GM21515 (cell line): ENCODE results near the gene LPIN3.

Experiments used
- ATAC-seq: cut with Tn5 transposase; IDR thresholded peaks from one replicate; pipeline ENCODE4 v1.9.1; 2021; ENCODE audit not compliant: unreplicated experiment

The LPIN3 gene

DNA sequence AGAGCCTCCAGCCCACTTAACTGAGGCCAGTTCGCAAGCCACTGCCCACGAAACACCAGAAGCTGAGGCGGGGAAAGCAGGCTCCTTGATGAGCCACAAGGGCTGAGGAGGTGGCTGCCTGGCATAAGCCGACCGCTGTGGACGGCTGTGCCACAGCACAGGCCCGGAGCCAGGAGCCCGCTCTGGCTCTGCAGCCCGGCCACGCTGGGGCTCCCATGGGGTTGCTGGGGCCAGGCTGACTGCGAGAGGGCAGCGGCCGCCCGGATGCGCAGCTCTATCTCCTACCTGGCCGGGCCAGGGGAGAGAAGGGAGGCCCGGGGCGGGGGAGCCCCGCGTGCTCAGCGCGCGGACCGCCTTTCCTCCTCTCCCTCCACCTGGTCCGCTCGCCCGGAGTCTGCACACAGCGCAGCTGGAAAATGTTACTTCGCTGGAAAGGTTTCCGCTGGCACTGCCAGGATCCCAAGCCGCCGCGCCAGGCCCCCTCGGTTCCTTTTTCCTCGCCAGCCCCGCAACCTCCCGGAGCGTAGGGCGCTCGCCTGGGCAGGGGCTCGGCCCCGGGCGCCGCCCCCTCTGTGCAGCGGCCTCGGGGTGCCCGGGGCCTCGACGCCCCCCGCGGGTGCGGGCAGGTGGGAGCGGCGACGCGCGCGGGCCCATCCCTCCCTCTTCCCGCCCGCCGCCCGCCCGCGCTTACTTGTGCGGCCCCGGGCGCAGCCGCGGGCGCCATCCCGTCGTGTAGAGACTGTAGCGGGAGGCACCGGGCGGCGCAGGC lies 25.3 kb downstream of the LPIN3 start:
- ATAC-seq, result no peak

DNA sequence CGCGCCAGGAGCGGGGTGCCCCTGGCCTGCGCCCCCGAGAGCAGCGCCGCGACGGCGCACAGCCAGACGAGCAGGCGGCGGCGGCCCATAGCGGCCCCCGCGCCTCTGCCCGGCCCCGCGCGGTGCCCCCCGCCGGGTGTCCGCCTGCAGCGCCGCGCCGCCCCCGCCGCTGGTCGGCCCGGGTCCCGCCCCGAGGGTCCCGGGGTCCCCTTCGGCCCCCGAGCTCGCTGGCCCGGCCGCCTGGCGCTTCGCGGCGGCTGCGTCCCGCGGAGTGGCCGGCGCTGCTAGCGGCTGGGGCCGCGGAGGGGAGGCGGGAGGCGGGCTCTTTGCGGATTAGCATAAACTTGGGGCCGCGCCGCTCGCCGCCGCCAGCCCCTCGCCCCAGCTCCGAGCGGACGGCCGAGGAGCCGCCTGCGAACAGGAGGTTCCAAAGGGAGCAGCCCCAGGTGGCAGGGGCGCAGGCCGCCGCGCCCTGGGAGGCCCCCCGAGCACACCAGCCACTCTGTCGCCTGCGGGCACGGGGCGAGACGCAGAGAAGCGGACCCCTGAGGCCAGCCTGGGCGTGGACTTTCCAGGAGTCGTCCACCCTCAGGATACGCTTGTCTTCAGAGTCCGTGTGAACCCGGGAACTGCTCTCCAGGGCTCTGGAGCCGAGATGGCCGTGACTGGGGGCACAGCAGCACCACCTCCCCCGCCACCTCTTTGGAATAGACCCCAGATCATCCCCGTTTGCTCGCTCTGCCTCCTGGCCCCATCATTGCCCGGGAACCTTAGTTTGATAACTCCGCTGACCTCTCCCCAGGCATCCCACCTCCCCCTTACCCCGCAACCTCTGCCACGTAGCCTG lies 26.1 kb downstream of the LPIN3 start, which contains the start of gene EMILIN3:
Gene EMILIN3, minus strand, starts transcription at position 273 of the 847 bp plus-strand sequence. Its CDS starts 184 bp downstream, at position 89.
- no peak for ATAC-seq

DNA sequence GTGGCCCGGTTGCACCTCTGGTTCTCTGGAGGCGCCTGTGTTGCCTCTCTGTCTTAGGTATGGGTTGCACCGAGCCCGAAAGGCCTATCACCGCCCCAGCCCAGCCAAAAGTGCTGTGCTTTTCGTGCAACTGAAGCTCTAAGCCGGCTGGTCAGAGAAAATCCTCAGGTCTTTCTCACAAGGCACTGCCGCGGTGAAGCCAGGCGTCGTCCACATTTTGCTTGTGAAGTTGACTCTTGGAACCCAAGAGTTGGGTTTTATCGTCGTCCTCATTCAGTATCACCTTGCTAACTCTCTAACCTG lies 26.7 kb downstream of the LPIN3 start:
- ATAC-seq, result no peak

DNA sequence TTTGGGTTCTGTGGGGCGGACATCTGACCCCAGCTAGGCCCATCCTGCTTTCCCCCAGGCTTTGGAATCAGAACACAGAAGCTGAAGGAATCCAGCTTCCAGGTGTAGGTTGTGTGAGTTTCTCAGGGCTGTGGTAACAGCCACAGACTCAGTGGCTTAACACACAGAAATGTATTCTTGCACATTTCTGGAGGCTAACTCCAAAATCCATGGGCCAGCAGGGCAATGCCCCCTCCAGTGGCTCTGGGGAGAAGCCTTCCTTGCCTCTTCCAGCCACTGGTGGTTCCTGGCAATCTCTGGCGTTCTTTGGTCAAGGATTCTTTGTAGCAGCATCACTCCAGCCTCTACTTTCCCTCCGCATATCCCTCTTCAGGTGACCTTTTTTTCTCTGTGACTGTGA lies 27.3 kb downstream of the LPIN3 start:
- no peak for ATAC-seq

DNA sequence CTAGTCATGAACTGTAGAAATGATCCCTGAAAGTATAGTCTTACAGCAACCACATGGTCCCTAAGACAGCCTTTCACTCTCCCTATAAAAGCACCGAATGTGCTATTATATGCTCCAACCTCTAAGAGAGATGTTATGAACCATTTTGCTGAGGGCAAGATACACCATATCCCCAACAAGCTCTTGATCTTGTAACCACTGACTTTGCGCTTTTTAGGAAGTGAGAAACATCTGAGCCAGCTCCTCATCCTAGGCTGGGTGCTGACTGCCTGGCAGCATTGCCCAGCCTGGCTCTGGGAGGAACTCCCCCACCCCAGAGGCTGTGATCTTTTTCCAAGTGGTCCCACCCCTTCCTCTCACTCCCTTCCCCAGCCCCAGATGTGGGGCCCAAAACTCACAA lies 29.1 kb downstream of the LPIN3 start:
- ATAC-seq, result no peak

DNA sequence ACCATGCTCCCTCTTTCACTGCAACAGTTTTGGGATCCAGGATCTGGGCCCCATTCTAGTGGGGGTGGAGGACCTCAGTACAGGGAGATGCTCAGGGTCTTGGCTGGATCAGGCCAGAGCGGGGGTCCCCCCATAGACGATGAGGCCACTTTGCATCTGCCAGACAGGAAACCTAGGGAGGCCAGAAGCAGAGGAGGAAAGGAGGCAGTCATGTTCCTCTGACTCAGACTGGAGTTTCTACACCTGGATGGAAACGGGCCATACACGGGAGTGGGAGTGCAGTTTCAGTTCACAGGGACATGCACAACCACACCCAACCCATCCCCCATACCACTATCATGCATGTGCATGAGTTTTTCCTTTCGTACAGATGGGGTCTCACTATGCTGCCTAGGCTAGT lies 29.6 kb downstream of the LPIN3 start:
- no peak for ATAC-seq

DNA sequence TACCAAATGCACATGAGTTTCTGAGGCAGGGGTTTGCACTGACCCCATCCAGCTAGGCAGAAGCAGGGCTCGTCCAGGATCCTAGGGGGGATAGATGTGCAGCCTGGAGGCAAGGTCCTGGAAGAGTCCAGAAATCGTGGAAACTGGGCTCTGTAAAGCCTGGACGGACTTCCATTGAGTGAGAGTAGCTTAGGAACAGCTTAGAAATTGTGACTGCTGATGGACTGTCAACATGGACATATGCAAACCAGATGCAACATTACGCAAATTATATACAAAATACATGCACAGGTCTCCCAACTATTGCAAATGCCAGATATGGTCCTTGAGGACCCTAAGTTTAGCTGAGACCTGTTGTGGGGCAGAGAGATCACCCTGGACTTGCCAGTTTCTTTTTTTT lies 30.8 kb downstream of the LPIN3 start:
- ATAC-seq, result no peak

DNA sequence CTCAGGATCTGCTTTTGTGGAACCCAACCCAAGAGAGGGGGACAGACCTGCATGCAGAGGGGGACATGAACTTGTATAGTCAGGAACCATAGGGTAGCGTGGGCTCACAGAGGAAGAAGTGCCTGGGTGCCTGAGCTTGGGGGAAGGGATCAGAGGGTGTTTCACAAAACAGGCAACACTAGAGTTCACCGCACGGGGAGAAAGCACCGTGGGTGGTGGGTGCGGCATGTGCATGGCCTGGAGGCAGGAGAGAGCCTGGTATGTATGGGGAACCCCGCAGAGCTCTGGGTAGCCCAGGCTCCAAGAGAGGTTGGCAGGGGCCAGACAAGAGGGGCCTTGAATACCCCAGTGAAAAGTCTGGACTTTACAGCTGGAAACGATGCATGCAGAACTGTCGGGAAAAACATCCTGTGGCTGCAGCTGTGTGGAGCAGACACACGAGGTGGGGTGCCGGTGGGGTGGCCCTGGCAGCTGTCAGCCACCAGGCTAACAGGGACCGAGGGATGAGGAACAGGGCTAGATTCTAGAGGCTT lies 32.7 kb downstream of the LPIN3 start:
- ATAC-seq, result no peak

DNA sequence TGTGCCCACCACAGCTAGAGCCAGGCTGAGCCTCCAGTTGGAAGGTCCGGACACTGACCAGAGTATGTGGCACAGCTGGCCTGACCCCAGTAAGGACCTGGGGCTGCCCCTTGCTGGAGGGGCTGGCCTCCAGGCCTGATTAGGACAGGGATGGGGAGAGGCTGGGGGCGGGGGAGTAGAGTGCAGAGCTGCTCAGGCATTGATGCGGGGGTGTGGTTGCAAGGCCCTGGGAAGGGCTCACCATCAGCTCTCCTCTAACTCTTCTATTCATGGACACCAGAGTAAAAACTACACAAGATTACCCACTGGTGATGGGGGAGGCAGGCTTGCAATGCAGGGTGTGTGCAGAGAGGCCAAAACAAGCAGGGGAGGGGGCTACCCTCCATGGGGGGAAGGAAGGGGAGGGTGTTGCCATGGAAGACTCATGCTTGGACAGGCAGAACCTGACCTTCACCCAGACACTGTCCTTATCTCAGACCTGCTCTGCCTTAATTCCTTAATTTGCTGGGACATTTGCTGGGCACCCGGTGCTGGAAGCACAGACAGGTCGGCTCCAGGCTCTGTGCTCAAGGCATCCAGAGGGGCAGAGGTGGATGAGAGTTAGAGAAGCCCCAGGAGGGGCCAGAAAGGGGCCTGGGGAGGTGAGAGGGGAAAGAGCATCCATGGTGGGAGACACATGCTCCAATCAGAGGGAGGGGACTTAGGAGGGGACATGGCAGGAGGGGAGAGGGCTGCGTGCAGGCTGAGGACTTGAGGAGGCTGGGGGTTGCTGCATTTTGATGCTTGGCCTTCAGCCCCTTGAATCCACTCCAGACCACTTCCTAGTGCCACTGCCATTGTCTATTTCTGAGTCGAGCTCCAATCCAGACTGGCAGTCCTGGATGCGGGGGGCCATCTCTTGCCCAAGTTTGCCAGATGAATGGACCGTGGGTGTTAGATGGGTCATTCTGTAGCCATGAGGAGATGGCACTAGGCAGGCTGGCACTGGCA lies 33.6 kb downstream of the LPIN3 start:
- no peak for ATAC-seq

DNA sequence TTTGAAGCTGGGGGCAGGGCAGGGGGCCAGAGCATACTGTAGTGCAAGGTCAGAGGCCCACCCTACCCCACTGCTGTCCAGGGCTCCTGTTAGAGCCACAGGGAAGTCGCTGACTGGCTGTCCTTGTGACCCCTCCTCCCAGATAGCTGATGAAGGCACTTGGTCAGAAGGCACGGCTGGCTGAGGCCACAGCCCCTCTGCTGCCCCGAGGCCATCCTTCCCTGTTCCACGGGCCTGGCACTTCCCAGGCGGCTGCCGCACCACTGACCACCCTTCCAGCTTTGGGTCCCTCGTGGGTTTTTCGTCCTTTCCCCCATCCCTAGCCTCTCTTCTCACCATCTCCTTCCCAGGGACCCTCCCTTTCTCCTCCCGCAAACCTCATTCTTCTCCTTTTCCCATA lies 35.2 kb downstream of the LPIN3 start:
- ATAC-seq, result no peak

DNA sequence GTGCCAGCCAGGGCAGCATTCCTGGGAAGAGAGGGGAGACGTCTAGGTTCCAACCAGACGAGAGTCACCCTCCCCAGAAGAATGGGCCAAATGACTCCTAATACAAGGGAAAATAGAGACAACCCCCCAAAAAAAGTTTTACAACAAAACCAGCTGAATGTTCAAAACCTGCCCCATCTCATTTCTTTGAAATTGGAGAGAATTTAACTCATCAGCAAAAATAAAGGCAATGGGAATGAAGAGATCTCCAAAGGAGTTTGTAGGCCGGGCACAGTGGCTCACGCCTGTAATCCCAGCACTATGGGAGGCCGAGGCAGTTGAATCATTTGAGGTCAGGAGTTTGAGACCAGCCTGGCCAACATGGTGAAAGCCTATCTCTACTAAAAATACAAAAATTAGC lies 35.7 kb downstream of the LPIN3 start:
- ATAC-seq, result no peak

DNA sequence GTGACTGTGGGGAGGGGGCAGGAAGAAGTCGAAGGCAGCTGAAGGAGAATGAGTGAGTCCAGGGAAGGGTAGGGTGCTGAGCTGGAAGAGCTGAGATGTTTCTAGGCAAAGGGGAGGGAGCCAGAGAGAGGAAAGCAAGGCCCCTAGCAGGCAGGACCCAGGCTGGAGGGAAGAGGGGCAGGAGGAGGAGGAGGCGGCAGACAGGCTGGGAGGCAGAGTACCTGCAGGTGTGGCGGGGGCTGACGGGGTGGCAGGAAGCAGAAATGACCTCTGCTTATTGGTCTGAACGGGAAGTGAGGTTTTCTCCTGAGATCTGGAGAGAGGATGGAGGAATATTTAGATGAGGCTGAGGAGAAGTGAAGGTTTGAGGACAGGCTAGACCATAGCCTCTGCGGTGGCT lies 36.7 kb downstream of the LPIN3 start:
- no peak for ATAC-seq

DNA sequence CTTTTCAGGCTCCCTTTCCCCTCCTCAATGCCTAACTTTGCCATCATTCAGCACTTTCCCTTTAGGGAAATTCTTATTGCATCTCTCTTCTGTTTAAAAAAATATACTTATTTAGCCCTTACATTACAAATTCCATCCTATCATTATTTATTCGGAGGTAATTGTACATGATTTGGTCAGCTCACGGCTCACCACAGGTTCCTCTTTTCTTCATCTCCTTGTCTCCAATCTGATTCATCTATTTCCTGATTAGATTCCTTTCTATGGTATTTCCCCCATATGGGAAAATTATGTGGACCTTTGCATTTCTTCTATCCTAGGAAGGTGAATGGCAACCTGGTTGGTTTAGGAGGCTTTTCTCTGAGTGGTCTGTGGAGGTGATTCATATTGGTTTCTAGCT lies 38.9 kb downstream of the LPIN3 start:
- no peak for ATAC-seq

DNA sequence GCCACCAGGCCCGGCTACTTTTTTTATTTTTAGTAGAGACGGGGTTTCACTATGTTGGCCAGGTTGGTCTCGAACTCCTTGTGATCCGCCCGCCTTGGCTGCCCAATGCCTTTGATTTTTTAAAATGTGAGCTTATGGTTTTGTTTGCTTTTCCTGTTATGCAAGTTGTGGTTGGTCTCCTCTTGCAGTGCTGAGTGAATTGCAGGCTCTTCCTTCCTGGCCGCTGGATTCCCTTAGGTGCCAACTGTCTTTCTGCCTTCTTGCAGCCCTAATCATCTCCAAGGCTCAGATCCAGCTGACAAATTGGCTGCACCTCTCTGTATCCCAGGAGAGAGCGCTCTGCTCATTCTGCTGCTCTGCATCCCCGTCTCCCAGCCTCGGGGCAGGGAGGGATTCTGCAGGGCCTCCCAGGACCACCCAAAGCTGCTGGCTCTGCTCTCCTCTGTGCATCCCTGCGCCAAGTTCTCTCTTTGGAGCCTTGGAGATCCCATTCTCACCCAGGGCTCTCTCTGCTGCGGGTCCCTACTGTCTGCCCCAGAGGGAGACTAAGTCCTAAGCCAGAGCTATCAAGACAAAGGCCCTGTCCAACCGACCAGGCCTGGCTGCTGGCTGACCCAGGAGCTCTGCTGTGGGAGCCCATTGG lies 40.1 kb downstream of the LPIN3 start:
- ATAC-seq, result no peak

DNA sequence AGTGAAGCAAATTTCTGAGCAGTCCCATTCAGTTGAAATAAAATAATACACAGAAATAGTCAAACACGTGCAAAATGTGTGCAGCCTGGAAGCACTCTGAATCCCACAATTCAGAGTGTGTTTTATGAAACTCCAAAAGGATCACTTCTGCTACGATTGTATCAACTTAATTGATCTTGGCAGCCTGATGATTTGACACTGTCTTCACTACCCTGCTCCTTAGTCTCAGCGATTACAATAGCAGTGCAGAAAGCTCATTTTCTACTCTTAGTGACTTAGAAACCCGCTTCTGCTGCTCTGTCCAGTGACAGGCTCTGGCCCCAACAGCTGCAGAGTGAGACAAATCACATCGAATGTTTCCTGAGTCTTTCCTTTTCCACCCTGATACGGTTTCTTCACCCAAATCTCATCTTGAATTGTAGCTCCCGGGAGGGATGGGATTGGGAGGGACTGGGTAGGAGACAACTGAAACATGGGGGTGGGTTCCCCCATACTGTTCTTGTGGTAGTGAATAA lies 42.2 kb downstream of the LPIN3 start:
- ATAC-seq, result no peak

DNA sequence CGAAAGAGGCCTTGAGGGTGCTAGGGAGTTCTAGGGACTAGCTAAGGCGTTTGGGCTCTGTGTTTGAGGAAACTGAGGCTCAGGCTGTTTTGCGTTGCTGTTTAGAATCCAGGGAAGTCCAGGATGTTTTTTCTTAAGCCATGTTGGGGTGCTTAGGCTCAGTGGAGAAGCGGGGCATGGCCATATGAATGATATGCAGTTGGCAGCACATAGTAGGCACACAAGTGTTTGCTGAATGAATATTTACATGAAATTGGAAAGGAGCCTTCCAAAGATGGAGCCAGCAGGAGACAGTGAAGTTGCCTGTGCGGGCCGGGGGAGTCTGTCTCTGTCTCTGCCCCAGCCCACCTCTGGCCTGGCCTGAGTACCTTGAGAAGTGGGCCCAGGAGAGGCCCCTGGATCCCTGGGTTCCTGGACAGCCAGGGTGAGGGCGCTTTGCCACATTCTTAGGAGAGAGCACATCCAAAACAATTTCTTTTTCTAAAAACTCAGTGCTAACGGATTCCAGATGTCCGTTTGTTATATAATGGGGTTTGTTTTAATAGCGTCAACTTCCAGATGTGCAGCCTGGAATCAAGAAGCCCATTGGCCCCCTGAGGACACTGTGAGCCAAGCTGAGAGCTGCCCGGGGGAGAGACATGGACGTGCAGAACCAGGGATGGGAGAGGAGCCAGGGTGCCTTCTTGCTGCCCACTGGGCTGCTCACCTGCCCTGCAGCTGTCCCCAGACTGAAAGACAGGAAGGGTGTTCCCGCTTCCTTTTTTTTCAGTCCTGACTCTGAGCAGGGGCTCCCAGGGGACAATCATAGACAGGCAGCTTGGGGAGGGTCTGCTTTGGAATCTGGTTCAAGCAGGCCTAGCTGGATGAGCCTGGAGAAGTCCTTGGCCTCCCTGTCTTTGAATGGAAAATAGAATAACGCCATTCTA lies 46.1 kb downstream of the LPIN3 start:
- ATAC-seq, result no peak

DNA sequence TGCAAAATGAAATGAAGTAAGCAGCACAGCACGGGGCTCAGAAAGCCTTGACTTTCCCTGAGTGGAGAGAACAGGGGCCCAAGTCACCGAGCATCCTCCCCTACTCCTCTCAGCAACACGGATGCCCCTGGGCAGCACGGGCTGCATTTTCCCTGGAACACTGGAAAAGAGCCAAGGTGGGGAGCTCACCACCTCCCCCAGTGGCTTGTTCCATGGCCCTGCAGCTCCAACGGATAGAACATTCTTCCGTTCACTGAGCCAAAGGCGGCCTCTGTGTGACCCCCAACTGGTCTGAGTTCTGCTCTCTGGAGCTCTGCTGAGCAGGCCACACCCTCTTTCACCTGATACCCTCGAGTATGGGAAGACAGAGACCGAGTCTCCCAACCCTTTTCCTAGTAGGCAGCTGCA lies 46.8 kb downstream of the LPIN3 start:
- no peak for ATAC-seq

DNA sequence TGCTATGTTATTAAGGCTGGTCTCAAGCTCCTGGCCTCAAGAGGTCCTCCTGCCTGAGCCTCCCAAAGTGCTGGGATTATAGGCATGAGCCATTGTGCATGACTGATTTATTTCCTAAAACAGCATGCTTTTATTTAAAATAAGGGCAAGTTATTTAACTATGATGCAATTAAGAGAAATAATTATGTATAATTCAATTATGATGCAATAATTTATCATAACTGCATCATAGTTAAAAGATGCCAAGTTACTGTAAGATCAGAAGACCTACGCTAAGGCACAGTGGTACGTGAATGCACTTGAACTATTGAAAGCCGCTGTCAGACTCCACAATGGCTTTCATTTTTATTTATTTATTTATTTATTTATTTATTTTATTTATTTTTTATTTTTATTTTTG lies 50.3 kb downstream of the LPIN3 start:
- ATAC-seq, result no peak

DNA sequence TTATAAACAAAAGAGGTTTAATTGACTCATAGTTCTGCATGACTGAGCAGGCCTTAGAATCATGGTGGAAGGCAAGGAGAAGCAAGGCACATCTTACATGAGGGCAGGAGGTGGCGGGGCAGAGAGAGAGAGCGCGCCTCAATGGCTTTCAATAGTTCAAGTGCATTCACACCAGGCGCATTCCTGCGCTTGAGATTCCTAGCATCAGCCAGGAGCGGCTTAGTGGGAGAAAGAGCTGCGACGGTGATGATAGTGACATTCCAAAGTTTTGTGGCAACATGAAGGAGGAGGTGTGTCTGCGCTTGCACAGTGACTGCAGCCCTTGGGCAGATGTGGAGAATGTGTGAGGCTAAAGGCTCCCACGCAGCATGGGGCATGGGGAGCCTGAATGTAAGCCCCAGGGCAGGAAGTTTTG lies 51.0 kb downstream of the LPIN3 start:
- ATAC-seq, result no peak
